Measurements from ENCODE around the gene KRTAP19-8.

Gene KRTAP19-8

GRCh38 chr21:31011412-31011811, 26.9 kb downstream of the KRTAP19-8 start:
- no peak for FAIRE-seq

- FAIRE-seq: no peak
Observed at GRCh38 chr21:31008355-31008754, 29.9 kb downstream of the KRTAP19-8 start.

GRCh38 chr21:31005019-31005418, 33.3 kb downstream of the KRTAP19-8 start:
- FAIRE-seq: no peak

GRCh38 chr21:31003471-31003870, 34.8 kb downstream of the KRTAP19-8 start:
- FAIRE-seq: no peak

GRCh38 chr21:30997541-30997940, 40.7 kb downstream of the KRTAP19-8 start:
- no peak for FAIRE-seq

- no peak for FAIRE-seq
Observed at GRCh38 chr21:30996728-30997127, 41.5 kb downstream of the KRTAP19-8 start.

- no peak for FAIRE-seq
Observed at GRCh38 chr21:30994932-30995331, 43.3 kb downstream of the KRTAP19-8 start.

GRCh38 chr21:30990514-30991262, 47.6 kb downstream of the KRTAP19-8 start:
- FAIRE-seq: no peak

GRCh38 chr21:30988706-30989105, 49.6 kb downstream of the KRTAP19-8 start:
- FAIRE-seq: no peak

All from A204.1 (cell line).